Stimulated activated CD8-positive, alpha-beta memory T cell treated with anti-CD3 and anti-CD28 coated beads, Interleukin-4, amount 100 ng/mL, for 1 hour (primary cell): ENCODE measurements around the gene MCC.
A peak's percentile ranks its signal among the peaks of the same experiment; 100 is the strongest.

Source experiments
- DNase-seq, 2 donors: peaks; one replicate each; pipeline ENCODE4 v3.0.0-alpha.2; 2020; ENCODE audit warnings: low read depth in 2 of 2, low spot score in 1 of 2

MCC gene

DNA sequence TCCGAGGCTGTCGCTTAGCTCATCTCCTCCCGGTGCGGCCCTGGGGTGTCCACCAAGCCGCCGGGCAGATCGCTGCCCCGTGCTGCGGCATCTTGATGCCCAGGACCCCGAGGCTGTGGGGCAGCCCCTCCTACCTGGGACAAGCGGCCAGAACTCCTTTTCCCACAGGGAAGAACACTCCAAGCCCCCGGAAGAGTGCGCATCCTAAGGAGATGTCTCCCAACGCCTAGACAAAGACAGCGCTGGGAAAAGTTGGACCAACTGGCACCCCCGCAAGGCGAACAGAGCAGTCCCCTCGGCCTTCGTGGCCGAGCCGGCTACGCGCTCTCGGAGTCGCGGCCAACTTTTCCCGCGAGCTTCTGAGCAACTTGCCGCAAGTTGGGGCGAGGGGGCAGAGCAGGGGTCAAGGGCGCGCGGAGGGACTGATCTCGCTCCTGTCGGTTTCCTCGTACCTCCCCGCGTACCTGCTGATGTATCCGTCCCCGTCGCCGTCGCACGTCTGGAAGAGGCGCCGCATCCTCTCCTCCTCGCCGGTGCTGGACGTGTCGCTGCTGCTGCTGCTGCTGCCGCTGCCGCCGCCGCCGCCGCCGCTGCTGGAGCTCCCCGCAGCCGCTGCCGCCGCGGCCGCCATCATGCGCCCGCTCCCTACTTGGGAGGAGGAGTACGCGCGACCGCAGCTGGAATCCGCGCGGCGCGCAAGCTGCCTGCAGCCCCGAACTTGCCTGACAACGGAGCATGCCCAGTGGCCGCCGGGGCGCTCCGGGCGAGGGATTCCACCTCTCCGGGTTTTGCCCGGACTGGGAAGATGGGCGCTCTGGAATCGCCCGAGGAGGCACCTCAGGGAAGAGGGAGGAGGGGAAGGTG, at the start of gene MCC:
Gene MCC, minus strand, starts transcription at position 673 of the 864 bp plus-strand sequence.
- DNase-seq, result no peak

DNA sequence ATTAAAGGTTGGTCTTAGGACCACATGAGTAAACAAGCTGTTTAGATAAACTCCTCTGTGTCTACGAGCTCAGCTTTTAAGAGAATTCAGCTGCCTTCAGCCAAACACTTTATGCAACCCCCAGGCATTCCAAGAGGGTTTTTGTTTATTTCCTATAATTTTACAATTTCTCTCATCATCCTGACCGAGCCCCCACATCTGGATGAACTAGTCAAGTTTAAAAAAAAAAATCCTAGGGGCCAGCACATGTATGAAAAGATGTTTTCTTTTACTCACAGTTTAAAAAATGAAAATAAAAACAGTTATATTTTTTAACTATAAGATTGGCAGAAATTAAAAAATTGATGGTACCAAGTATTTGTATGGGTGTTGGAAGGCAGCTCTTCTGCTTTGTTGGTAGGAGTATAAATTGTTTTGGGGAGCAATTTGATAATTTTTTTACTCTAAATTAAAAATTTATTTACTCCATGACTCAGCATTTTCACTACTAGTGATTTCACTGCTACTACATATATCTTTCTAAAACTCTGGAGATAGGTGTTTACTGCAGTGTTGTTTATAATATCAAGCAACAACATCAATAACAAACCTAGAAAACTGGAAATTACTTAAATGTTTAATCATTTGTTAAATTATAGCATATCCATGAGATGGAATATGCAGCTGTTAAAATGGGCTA, 43.4 kb upstream of the MCC start:
- no peak for DNase-seq

DNA sequence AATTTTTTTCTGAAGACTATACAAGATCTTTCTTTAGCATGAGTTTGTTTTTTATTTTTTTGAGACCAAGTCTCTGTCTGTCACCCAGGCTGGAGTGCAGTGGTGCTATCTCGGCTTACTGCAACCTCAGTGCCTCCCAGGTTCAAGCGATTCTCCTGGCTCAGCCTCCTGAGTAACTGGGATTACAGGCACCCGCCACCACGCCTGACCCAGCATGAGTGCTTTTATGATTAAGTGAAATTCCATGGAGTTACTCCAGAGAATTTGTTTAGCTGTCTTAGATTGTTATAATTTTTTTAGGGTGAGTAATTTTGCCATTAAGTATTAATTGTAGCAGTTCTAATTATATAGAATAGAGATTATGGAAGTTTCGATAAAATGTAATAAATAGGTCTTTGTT, 39.5 kb upstream of the MCC start:
- DNase-seq, result no peak

DNA sequence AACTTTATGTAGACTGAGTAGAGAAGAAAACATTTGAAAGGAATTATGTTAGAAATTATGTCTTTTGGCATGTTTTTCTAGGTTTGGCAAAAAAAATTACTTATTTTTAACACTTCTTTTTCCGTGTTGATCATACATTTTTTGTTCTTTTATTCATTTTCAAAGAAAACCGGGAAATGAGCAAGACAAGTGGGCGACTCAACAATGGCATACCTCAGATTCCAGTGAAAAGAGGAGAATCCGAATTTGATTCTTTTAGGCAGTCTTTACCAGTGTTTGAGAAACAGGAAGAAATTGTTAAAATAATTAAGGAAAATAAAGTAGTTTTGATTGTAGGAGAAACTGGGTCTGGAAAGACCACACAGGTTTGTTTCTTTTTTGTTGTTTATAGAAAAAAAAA, 38.2 kb upstream of the MCC start:
- DNase-seq, result no peak

DNA sequence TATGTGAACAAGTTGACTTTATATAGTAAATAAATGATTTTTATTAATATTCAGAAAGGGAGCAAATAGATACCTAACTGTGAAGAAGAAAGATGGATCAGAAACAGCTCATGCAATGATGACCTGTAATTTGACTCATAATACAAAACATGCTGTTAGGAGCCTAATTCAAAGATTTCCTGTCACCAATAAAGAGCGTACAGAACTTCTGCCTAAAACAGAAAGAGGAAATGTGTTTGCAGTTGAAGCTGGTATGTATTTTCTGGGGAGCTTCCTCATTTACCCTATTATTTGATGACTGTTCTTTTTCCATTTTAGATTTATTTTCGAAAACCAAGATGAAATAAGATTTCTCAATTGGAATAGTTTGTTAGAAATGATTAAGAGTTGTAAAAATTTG, 36.7 kb upstream of the MCC start:
- no peak for DNase-seq

DNA sequence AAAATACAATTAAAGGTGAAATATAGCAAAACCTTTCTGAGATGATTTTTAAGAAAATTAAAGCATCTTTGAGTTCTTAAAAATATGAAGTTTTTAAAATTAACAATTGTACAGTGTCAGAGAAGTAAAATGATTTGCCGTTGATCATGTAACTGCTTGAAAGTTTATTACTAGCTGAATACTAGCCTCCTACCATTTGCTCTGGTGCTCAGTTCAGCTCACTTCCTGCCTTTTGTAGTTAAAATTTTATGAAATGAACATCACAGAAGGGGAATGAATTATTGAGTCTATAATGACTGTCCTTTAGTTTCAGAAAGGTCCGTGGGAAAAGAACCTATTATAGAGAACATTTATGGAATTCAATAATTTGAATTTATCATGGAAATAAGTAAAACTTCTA, 34.9 kb upstream of the MCC start:
- no peak for DNase-seq

DNA sequence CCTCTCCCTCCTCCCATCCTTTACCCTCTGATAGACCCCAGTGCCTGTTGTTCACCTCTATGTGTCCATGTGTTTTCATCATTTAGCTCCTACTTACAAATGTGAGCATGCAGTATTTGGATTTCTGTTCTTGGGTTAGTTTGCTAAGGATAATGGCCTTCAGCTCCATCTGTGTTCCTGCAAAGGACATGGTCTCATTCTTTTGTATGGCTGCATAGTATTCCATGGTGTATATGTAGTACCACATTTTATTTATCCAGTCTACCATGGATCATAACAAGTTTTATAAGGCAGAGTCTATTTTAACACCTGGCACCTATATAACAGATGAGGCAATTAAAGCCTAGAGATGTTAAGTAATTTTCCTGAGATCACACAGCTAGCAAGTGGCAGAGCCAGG, 32.6 kb upstream of the MCC start:
- no peak for DNase-seq

DNA sequence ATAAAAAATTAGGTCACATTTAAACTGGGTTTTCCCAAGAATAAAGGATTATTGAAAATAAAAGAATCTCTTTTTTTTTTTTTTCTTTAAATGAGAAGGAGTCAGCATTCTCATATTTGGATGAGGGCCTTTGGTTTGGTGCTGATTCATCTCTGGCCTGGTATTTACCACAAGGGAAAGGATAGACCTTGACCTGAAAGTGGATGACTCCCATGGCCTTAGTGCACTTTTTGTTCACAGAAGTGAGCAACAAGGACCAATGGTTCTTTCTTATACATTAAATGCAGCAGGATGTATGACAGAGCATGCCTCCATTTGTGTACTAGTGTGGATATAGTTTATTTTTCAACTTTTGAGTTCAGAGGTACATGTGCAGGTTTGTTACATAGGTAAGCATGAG, 32.2 kb upstream of the MCC start:
- no peak for DNase-seq

DNA sequence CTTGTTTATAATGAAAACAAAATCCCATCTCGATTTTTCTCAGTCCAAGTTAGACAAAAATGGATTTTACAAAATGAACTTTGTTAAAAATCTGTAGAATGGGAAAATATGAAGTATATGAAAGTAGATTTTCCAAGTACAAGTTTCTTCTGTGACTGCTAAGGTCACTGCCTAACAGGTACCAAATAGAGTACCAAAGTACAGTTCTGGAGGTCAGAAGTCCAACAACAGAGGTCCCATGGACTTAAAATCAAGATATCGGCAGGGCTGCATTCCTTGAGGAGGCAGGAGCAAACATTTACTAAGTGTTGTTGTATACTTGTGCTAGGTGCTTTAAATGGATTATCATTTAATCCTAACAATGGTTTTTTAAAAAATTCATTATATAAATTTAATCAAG, 31.2 kb upstream of the MCC start:
- DNase-seq, result no peak

DNA sequence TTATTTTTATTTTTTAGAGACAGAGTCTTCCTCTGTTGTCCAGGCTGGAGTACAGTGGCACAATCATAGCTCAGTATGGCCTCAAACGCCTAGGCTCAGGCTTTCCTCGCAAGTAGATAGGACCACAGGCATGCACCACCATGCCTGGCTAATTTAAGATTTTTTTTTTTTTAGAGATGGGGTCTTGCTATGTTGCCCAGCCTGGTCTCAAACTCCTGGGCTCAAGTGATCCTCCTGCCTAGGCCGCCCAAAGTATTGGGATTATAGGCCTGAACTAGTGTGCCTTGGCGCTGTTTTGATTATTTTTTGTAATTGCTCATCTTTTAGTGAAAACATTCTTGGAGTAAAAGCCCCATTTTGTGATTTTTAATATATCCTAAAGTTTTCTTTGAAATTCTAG, 30.6 kb upstream of the MCC start:
- no peak for DNase-seq

DNA sequence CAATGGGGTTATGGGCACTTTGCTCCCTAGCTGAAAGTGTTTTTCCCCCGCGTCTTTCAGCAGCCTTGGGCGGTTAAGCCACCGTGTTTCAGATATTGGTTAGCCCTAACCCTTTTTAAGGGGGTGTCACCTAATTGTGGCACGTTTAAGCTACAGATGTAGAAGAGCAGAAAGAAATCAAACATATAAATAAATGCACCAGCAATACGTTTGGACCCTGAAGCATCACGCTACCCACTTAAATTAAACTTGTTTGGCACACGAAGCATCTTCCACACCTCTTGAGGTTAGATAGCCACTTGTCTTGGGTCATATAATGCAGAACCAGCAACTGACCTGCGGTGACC, 26.0 kb upstream of the MCC start:
- no peak for DNase-seq

DNA sequence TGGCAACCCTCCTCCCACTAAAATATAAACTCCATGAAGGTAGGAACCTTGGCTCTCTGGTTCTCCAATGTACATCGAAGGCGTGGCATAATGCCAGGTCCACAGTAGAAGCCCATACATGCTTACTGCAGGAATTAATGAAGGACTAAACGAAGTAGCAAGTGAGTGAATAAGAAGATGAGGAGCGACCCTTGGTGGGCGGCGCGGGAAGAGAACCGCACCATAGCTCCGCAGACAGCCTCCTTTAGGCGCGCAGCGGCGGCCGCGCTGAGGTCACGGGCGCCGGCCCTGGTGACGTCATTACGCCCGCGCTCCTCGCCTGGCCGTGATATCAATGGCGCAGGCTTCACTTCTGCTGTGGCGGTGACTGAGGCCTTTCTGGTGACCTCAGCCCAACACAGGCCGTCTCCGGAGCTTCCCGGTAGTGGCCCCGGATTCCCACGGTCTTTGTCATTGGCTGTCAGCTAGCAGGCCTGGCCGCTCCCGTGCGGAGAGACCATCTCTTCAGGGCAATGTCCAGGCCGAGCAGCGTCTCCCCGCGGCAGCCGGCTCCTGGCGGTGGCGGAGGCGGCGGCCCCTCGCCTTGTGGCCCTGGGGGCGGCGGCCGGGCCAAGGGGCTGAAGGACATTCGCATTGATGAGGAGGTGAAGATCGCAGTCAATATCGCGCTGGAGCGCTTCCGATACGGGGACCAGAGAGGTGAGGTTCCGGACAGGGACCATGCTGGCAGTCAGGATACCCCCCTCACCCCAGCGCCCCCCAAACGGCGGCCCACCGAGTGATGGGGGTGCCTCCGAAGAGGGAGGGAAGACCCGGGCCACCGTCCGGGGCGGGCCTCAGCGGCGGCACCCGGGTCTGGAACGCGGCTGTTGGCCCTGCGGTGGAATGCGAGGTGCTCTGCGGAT, 25.4 kb upstream of the MCC start, which contains the start of gene YTHDC2:
Gene YTHDC2, plus strand, starts transcription at position 311 of the 905 bp plus-strand sequence. Its CDS starts 202 bp downstream, at position 513.
- peak; percentile 66 to 69 for DNase-seq

DNA sequence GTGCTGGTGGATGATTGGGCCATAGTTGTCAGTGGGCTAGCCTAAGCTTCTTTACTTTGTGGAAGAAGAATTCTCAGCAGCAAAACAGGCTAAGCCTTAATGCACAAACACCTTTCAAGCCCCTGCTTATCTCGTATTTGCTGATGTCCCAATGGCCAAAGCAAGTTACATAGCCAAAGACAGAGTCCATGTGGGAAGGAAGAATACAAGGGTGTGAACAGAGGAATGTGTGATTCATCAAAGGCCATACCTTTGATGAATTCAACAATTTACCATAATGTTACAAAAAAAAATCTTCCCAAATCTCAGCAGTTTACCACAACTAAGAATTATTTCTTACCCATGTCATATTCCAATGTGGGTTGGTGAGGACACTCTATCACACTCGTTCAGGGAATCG, 24.1 kb upstream of the MCC start:
- no peak for DNase-seq

DNA sequence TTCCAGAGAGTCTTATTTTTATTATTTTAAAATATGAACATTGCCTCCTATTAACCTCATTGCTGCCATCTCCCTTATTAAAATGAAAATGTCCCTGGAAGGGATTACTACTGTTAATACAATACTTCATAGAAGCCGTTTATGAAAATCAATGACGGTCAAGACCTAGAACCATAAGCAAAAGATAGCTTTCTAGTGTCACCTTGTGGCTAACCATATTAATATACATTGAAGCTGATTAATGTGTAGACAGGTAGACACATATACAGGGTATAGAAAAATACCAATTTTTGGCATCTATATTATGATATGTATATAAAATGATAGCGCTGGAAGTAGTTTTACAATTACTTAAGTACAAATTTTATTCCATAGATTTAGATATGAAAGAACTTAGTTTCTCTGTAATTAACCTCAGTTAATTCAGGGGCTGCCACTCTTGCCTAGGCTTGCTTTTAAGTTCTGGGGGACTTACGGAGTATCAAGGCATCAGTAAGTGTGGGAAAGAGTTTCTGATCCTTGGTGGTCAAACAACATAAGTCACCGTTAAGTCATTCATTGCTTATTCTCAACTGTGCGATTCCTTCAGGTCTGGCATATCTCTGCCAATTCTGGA, 22.7 kb upstream of the MCC start:
- no peak for DNase-seq

DNA sequence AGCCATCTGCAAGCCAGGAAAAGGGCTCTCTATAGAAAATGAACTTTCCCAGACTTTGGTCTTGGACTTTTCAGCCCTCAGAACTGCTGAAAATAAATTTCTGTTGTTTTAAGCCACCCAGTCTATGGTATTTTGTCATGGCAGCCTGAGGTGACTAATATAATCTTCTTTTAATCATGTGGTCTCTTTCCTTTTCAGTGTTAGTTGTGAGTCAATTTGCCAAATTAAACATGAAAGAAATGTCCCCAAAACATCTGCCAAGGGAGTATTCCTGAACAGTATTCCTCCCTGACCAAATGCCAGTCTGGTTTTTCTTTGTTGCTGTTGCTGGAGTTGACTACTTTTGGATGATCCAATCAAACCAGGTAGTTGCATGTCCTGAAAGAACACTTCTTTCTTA, 20.5 kb upstream of the MCC start:
- no peak for DNase-seq

DNA sequence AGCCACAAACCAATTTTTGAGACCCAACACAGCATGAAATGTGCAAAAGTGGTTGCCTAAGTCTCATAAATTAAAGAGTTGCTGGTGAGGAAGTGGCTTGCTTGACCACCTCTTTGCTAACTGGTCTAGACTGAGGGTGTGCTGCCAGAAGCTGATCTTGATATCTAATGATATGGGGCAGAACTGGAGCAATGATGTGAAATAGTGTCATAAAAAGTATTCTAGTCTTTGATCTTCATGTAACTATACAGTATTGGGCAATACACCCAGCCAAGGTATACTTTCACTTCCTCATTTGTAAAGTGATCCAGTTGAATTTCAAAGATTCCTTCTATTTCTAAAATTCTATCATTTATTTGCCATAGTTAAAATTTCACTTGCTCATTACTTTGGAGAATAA, 19.3 kb upstream of the MCC start:
- DNase-seq, result no peak

DNA sequence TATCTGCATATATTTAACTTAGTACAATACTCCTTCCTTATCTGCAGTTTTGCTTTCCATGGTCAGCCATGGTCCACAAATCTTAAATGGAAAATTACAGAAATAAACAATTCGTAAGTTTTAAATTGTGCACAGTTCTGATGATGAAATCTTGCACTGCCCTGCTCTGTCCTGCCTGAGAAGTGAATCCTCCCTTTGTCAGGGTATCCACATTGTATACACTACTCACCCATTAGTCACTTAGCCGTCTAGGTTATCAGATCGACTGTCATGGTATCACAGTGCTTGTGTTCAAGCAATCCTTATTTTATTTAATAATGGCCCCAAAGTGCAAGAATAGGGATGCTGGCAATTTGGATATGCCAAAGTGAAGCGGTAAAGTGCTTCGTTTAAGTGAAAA, 16.9 kb upstream of the MCC start:
- DNase-seq, result no peak

DNA sequence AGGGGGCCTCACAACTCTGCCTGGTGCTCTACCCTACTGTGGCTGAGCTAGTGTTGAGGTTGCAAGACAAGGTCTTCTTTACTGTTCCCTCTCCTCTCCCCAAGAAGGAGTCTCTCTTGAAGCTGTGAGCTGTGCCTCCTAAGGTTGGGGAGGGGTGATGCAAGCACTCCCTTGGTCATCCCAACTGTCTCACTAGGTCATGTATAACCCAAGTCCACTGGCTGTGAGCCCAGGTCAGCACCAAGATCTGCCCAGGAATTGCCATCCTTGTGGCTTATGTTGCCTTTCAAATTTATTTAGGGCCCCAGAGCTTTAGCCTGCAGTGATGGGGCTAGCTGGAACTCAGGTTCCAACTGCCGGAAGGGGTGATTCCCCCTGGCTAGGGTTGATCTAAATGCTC, 14.9 kb upstream of the MCC start:
- no peak for DNase-seq

DNA sequence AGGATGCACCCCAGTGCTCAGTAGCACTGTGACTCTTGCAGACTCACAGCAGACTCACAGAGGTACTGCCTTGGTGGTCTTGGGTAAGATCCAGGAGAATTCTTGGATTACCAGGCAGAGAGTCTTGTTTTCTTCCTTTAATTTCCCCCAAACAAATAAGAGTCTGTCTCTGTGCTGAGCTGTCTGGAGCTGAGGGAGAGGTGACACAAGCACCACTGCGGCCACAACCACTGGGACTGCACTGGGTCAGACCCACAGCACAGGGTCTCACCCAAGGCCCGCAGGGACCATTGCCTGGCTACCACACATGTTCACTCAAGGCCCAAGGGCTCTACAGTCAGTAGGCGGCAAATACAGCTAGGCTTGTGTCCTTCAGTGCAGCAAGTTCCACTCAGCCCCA, 13.8 kb upstream of the MCC start:
- DNase-seq, result no peak

DNA sequence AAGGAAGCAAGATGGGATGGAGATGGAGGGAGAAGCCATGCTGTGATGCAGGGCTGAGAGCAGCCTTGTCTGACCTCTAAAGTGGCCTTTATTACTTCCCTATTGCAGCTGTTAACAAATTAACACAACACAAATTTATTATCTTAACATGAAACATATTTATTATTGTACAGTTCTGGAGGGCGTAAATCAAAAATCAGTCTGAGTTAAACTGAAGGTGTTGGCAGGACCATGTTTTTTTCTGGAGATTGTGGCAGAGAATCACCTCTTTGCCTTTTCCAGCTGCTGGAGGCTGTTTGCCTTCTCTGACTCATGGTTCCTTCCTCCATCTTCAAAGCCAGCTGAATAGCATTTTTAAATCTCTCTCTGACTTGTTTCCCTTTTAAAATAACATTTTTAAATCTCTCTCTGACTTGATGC, 7.2 kb upstream of the MCC start:
- DNase-seq, result no peak

DNA sequence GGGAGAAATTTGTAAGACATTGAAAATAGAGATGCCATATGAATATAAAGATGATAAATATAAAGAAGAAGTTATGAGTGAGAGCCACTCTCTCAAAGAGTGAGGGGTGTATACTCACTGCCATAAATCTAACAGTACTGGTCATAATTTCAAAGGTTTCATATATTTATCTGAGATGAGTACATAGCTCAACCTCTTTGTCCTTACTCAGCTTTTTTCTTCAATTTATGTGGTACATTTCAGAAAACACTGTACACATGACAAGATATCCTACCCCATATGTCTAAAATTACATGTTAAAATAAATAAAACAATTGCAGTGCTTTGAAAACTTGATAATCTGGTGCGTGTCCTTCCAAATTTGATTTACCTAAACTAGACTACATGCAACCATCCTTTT, 5.2 kb upstream of the MCC start:
- no peak for DNase-seq
